BJ (cell line): ENCODE data around the gene TMPRSS5. TPM values are rescaled to one million over a fixed set of nuclear protein-coding genes. Genes with fewer than 3 reads are reported as not detected.

ENCODE experiments used
- CTCF ChIA-PET: fragments of 350-600 bp; formaldehyde crosslinking; extraction: SDS; loops from one replicate; lab custom pipeline; 2021; ENCODE audit warnings: antibody characterized with exemption, inconsistent platforms; lab: Yijun Ruan, JAX
- POLR2A ChIA-PET: fragments of 300-600 bp; sonication (Branson Sonifier 250); formaldehyde crosslinking; extraction: SDS; loops from one replicate; lab custom pipeline; 2021; ENCODE audit warnings: antibody characterized with exemption; lab: Charles Lee
- DNase-seq: peaks from one replicate; pipeline ENCODE4 v3.0.0-alpha.2; 2011; ENCODE audit warnings: low read depth
- H3K27me3 ChIP-seq: 2 replicates; pipeline ENCODE4 v1.6.0; 2011; ENCODE audit warnings: low read length; ENCODE audit not compliant: control insufficient read depth, insufficient read depth
- H3K36me3 ChIP-seq: 2 replicates; pipeline ENCODE4 v1.5.1; 2011; ENCODE audit warnings: low read length; ENCODE audit not compliant: control insufficient read depth, insufficient read depth
- H3K4me3 ChIP-seq: 2 replicates; pipeline ENCODE4 v1.5.1; 2011; ENCODE audit warnings: low read depth, mild to moderate bottlenecking, control low read depth, low read length
- polyA plus RNA-seq: library from polyadenylated mRNA; depleted of rRNA; stranded (reverse); fragments of >200 nt; gene quantifications from 2 replicates; pipeline ENCODE4 v1.2.3, GENCODE V29; 2011
- TF ChIP-seq, protein P1 (sequence below): IDR thresholded peaks from 2 replicates; pipeline ENCODE4 v1.5.1; 2011; ENCODE audit warnings: low read depth, mild to moderate bottlenecking, control low read depth, inconsistent platforms, low read length, moderate library complexity; ENCODE audit not compliant: insufficient read depth

Gene TMPRSS5
- polyA plus RNA-seq, 1 experiment: 0.21 TPM

DNA sequence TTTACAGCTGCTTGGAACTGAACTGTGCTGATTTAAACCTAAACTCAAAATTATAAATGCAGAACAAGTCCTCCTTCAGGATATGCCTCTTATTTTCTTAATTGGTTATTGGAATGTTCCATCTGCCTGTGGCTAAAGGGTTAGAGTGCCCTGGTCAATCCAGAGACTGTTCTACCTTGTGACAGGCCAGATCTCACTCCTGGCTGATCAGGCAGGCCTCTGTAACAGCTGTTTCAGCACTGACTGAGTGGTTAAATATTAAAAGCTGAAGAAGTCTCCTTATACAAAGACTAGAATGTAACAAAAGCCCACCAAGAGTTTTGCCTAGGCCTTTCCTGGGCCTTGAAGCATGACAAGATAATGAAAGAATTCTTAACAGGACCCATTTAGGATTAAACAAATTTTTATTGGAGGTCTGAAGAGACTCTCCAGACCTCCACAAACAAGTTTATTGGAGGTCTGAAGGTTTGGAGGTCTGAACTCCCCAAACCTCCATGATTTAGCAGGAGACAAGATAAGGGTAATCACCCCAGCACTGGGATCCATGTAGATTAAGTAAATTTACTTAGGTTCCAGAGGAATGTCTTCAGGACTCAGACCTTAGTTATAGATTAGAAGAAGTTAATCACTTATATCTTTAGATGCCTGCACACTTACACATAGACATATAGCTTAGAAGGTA lies 35.8 kb downstream of the TMPRSS5 start:
- Histone ChIP-seq H3K4me3 (no peak overlapping the region), H3K36me3 (no peaks in the 10 kb centered on the region), H3K27me3 (no peaks in the 10 kb centered on the region)
- TF ChIP-seq, protein P1, sequence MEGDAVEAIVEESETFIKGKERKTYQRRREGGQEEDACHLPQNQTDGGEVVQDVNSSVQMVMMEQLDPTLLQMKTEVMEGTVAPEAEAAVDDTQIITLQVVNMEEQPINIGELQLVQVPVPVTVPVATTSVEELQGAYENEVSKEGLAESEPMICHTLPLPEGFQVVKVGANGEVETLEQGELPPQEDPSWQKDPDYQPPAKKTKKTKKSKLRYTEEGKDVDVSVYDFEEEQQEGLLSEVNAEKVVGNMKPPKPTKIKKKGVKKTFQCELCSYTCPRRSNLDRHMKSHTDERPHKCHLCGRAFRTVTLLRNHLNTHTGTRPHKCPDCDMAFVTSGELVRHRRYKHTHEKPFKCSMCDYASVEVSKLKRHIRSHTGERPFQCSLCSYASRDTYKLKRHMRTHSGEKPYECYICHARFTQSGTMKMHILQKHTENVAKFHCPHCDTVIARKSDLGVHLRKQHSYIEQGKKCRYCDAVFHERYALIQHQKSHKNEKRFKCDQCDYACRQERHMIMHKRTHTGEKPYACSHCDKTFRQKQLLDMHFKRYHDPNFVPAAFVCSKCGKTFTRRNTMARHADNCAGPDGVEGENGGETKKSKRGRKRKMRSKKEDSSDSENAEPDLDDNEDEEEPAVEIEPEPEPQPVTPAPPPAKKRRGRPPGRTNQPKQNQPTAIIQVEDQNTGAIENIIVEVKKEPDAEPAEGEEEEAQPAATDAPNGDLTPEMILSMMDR: no peak
- DNase-seq: no peak
- CTCF ChIA-PET: no interaction called here
- POLR2A ChIA-PET: no interaction called here

DNA sequence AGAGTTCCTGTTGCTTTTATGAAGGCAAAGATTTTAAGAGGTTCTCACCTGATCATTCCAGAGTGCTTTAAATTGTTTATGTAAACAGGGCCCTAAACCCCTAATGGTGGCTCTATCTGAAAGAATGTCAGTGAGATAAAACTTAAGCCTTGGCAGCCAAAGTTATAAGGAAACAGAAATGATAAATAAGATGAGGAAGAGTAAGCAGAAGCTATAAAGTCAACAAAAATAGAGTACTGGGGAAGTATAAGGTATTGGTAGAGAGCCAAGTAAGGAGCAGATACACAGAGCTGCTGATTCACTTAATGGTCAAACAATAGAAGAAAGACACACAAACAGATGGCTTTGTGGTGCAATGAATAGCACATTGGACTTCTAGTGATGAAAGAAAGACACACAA lies 37.9 kb downstream of the TMPRSS5 start:
- no peaks in the 10 kb centered on the region for H3K27me3 ChIP-seq
- no peaks in the 10 kb centered on the region for H3K36me3 ChIP-seq
- CTCF ChIA-PET: interaction anchor here (1.0 kb wide), 1 partner anchor 14 kb away, joined by 3 read pairs; no protein-coding TSS in a partner anchor
- no peak overlapping the region for H3K4me3 ChIP-seq
- TF ChIP-seq, protein P1: no peak
- DNase-seq: no peak
- POLR2A ChIA-PET: no interaction called here

DNA sequence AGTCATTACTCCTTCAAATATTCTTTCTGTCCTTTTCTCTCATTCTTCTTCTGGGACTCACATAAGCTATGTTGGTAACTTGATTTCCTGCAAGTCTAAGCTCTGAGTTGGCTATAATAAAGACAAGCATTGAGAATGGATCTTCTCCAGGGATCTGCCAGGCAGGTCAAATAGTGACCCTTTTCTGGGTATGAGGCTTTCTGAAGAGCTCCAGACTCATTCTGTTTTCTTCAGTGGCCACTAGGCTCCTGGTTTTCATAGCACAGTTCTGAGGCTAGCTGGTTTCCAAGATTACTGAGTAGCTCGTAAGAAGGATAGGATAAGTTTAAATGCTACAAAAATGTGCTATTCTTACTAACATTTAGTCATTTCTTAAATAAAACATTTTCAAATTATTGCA lies 38.3 kb downstream of the TMPRSS5 start:
- DNase-seq: no peak
- ChIA-PET CTCF (interaction anchor here (0.5 to 1.0 kb wide), 2 partner anchors 14 to 768 kb away, joined by 3 read pairs; no protein-coding TSS in a partner anchor), POLR2A (no interaction called here)
- TF ChIP-seq, protein P1: no peak
- Histone ChIP-seq H3K27me3 (no peaks in the 10 kb centered on the region), H3K4me3 (no peak overlapping the region), H3K36me3 (no peaks in the 10 kb centered on the region)

DNA sequence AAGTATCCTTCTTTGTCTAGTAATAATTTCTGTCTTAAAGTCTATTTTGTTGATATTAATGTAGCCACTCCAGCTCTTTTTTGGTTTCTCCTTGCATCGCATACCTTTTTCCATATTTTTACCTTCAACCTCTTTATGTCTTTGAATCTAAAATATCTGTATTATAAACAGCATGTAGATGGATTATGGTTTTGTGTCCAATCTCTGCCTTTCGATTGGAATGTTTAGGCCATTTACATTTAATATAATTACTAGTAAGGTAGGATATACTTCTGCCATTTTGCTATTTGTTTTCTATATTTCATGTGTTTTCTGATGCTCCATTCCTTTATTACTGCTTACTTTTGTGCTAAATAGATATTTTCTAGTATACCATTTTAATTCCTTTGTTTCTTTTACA lies 39.5 kb downstream of the TMPRSS5 start:
- POLR2A ChIA-PET: no interaction called here
- TF ChIP-seq, protein P1: no peak
- DNase-seq: no peak
- no peaks in the 10 kb centered on the region for H3K27me3 ChIP-seq
- H3K36me3 ChIP-seq: no peaks in the 10 kb centered on the region
- CTCF ChIA-PET: no interaction called here
- no peak overlapping the region for H3K4me3 ChIP-seq

DNA sequence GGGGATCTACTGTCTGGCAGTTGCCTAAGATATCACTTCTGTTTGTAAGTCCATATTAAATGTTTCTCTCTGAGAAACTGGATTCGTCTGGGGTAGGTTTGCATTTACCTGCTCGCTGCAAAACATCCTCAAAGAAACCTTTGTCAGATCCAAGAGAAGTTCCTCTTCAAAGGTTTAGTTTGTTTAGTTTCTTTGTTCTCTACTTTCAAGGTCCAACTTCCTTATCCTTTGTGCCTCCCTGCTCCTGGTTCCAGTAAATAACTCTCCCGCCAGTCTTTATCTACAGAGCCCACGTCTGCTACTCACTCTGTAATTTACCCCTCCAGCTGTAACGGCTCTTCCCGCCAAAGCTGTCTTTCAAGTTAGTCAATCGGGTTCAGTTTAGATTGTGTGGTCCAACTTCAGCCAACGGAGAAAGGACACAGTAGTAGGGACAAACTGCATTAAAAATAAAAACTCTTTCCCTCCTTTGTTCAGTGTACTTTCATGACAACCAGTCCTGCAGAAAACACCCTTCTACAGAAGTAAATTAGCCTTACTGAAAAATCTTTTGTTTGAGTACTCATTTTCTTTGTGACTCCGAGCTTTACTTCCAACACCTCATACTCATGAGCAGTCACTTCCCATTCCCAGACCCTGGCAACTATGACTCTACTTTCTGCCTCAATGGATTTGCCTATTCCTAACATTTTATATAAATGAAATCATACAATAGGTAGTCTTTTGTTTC lies 41.0 kb downstream of the TMPRSS5 start:
- H3K27me3 ChIP-seq: no peaks in the 10 kb centered on the region
- no peak for DNase-seq
- ChIA-PET POLR2A (interaction anchor here (0.6 kb wide), 1 partner anchor 39 kb away, joined by 3 read pairs; no protein-coding TSS in a partner anchor), CTCF (interaction anchor here (1.2 kb wide), 1 partner anchor 11 kb away, joined by 3 read pairs; no protein-coding TSS in a partner anchor)
- no peaks in the 10 kb centered on the region for H3K36me3 ChIP-seq
- no peak overlapping the region for H3K4me3 ChIP-seq
- TF ChIP-seq, protein P1: no peak
